IPS-18c (cell line): ENCODE results near the gene C9.

ENCODE experiments used
- H3K4me3 ChIP-seq: 2 replicates; pipeline ENCODE4 v1.7.0; 2013; ENCODE audit warnings: low read depth, mild to moderate bottlenecking, low read length, moderate library complexity; ENCODE audit not compliant: insufficient read depth
- H3K9me3 ChIP-seq: one replicate; pipeline ENCODE4 v1.6.1; 2013; ENCODE audit warnings: mild to moderate bottlenecking, low read length, moderate library complexity; ENCODE audit not compliant: control insufficient read depth, insufficient read depth

C9 gene

GRCh38 chr5:39381376-39381775, 17.1 kb upstream of the C9 start:
- Histone ChIP-seq H3K4me3 (no peak overlapping the region), H3K9me3 (no peaks in the 10 kb centered on the region)

- no peaks in the 10 kb centered on the region for H3K9me3 ChIP-seq
- H3K4me3 ChIP-seq = no peak overlapping the region
Observed at GRCh38 chr5:39379693-39380092, 15.4 kb upstream of the C9 start.

- no peak overlapping the region for H3K4me3 ChIP-seq
- H3K9me3 ChIP-seq = no peaks in the 10 kb centered on the region
Observed at GRCh38 chr5:39377613-39378012, 13.3 kb upstream of the C9 start.

DNA sequence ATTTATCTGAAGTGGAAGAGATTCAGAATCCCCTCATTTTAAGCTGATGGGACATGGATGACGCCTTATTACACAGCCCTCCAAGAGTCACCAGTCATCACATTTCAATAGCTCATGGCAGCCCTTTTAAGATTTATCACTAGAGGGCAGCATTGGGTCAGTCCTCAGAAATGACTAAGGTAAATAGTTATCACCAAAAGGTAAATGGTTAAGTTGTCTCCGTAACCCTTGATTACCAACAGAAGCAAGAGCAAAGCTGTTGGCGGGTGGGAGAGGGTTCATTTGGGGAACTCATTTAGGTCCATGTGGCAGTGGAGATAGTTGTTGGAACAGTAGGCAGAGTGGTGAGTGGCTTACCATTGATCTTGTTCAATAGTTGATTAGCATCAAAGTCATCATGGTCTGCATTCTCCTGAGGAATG, 12.0 kb upstream of the C9 start:
- H3K9me3 ChIP-seq = no peaks in the 10 kb centered on the region
- no peak overlapping the region for H3K4me3 ChIP-seq

- H3K9me3 ChIP-seq = no peaks in the 10 kb centered on the region
- H3K4me3 ChIP-seq = no peak overlapping the region
Observed at GRCh38 chr5:39373791-39374190, 9.5 kb upstream of the C9 start.

DNA sequence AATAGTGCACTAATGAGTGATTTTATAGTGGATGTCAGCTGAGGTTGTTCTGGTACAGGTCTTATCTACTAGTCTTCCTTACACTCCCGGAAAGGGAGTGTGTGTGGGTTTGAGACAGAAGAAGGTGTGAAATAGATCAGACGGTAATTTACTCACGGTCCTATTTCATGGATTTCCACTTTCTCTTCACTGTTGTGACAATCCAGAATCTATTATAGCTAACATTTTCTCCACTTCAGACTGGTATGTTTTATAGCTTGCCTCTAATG, 7.0 kb upstream of the C9 start:
- no peaks in the 10 kb centered on the region for H3K9me3 ChIP-seq
- H3K4me3 ChIP-seq = no peak overlapping the region

DNA sequence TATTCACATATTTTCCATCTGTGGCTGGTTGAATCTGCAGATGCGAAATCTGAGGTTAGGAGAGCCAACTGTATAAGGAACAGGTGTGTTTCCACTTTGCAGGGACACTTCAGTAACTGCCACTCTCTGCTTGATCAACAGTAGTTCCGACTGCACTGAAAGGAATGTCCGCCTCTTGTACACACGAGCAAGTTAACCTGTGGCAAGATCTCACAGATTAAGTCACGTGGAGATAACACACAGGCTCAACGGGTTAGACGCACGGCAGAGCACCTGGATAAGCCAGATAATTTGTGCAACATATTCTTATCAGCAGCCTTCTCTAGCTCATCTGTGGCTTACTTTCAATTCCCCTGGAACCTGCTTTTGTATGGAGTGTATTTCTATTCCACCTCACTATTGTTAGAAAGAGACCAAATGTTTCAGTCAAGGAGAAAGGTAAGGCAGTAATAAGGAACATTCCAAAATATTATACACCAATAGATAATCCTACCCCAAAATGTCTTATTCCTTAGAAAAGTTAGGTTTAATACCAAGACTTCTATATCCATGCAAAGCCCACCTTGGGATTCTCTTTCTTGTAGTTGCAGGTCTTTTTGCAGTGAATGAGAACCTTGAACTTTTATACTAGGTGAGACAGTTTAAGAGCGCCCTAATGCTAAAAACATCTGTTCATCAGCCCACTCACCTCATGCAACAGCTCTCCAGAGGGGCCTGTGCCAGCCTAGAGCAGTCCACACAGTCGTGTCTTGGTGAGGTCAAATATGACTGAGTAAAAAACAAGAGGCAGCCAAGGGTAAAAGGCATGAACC, 6.5 kb upstream of the C9 start:
- no peak overlapping the region for H3K4me3 ChIP-seq
- H3K9me3 ChIP-seq = no peaks in the 10 kb centered on the region

DNA sequence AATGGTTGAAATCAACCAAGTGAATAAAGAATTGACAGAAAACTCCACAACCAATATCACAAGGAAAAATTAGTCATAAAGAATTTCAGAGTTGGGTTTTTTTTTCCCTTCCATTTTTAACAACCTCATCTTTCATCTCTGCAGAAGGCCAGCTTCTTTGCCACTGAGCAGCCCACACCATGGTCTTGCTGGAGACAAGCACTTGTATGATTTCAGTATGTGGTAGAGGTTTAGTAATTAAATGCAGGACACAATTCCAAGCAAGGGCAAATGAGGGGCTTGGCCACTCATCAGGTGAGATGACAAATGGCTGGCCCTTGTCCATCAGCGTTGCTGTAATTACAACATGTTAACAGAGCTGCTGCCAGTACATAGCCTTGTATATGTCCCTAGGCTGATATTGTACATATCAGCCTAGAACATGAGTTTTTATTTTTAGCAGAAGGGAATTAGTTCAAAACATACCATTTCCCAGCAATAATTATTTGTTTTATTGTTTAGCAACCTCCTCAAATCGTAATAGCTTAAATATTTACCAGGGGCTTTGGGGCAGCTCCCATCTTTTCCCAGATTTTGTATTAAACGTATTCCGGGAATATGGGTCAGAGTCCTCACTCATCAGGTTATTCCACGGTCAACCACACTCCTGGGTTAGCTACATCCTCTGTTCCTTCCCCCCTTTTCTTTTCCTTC, 5.0 kb upstream of the C9 start:
- Histone ChIP-seq H3K4me3 (no peak overlapping the region), H3K9me3 (peaks cover 3% of the 10 kb centered on the region)

GRCh38 chr5:39368116-39368515, 3.8 kb upstream of the C9 start:
- H3K9me3 ChIP-seq = peaks cover 3% of the 10 kb centered on the region
- H3K4me3 ChIP-seq = no peak overlapping the region

GRCh38 chr5:39367711-39368110, 3.4 kb upstream of the C9 start:
- Histone ChIP-seq H3K9me3 (peaks cover 3% of the 10 kb centered on the region), H3K4me3 (no peak overlapping the region)

GRCh38 chr5:39363217-39363616, 1.1 kb downstream of the C9 start:
- H3K9me3 ChIP-seq = peaks cover 6% of the 10 kb centered on the region
- no peak overlapping the region for H3K4me3 ChIP-seq

DNA sequence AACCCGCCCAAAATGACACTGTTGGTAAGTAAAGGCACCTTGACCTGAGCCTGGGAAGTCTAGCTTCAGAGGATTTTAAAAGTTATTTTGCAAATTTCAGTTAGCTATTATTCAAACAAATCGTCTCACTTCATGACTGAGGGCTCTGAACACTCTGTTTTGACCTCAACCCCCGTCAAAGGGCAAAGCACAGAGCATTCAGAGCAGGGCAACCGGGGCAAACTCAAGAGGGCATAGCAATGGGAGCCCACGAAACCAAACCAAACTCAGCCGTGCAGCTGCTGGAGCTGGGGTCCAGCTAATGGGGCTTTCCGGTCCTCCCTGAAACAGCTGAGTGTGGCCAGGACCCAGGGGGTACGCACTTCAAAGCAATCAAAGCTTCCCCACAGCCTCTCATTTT, 1.6 kb downstream of the C9 start:
- no peak overlapping the region for H3K4me3 ChIP-seq
- peaks cover 6% of the 10 kb centered on the region for H3K9me3 ChIP-seq

GRCh38 chr5:39361306-39361705, 3.0 kb downstream of the C9 start:
- H3K9me3 ChIP-seq = peaks cover 6% of the 10 kb centered on the region
- no peak overlapping the region for H3K4me3 ChIP-seq

- Histone ChIP-seq H3K9me3 (peaks cover 6% of the 10 kb centered on the region), H3K4me3 (no peak overlapping the region)
Observed at GRCh38 chr5:39360471-39361111, 3.7 kb downstream of the C9 start.

DNA sequence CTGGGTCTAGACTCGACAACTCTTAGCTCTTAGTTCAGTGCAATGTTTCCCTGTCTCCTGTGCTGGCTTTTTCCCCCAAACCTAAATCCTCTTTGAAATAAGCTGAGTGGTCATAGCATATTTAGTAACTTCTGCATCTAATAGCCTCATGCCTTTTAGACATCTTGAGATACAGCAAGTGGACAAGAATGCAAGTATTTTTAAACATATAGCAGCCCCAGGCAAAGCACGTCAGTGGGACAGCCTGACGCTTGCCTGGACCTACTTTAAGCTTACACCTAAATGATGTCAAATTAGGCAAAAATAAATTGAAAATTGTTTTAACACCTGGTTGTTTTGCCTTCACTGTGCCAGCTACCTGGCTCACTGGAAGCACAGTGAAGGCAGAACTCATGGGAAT, 8.0 kb downstream of the C9 start:
- Histone ChIP-seq H3K4me3 (no peak overlapping the region), H3K9me3 (no peaks in the 10 kb centered on the region)

GRCh38 chr5:39355324-39355723, 9.0 kb downstream of the C9 start:
- H3K4me3 ChIP-seq = no peak overlapping the region

DNA sequence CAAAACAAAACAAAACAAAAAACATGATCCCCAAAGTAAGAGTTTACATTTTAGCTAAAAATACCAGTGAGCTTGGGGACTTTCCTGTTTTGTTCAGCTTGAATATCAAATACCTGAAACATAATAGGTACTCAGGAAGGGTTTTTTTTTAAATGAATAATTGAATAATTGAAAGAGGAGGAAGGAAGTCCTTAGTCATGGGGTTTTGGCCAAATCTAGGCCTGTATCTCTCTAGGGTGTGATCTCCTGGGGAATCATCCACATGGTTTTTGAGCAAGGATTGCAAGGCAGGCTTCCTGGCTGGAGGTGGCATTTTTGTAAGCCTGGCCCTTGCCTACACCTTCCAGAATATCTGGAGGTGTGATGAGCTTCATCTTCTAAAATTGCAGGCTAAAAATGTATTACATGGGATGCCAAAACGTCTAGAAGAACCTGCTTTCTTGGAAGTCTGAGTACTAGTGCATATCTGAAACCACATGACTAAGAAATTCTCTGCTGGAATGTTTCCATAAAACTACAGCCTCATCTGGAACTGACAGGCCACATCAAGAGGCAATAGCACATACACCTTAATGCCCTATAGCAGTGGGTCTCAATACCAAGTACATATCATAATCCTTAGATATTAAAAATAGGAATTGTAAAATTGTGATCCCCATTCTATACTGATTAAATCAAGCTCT, 10.4 kb downstream of the C9 start:
- peaks cover 2% of the 10 kb centered on the region for H3K9me3 ChIP-seq
- H3K4me3 ChIP-seq = no peak overlapping the region

More at GRCh38 chr5:39355324-39355723, 9.0 kb downstream of the C9 start:
- peaks cover 2% of the 10 kb centered on the region for H3K9me3 ChIP-seq

DNA sequence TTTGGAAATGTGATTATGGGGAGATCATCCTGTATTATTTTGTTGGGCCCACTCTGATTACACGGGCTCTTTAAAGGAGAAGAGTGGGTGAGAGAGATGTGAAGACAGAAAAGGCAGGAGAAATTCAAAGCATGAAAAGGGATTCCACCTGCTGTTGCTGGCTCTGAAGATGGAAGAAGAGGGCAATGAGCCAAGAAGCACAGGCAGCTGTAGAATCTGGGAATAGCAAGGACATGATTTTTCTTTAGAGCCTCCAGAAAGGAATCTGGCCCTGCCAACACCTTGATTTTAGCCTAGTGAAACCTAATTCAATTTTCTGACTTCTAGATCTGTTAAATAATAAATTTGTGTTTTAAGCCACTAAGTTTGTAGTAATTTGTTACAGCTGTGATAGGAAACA, 11.3 kb downstream of the C9 start:
- Histone ChIP-seq H3K9me3 (peaks cover 2% of the 10 kb centered on the region), H3K4me3 (no peak overlapping the region)
